Activated effector memory CD4-positive, alpha-beta T cell treated with Interleukin-2 at 50 U/mL for 16 hours (primary cell): ENCODE results near the gene DNAJC5.
"Not testable (repeated sequence)": the region's sequence is repeated elsewhere in the genome, so short reads cannot be mapped to it uniquely, and the experiment has no call there.

Experiments
- DNase-seq: peaks from one replicate; pipeline ENCODE4 v3.0.0-alpha.2; 2020

Gene DNAJC5

DNA sequence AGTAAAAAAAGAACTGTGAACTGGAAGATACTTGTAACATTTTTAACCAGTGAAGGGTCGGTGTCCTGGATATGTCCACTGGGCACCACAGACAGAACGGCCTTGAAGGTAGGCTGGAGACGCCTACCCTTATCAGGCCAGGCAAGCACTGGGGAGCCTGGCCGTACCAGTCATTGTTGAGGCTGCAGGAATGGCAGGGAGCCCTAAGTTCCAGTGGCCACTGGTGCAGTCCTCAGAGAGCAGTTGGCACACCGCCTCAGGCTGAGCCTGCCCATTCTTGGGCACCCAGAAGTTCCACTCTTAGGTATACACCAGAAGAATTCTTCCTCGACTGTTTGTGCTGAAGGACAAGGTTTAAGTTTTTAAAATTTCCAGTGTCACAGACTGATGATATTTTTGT is 20.5 kb downstream of the DNAJC5 start:
- DNase-seq = no peak

DNA sequence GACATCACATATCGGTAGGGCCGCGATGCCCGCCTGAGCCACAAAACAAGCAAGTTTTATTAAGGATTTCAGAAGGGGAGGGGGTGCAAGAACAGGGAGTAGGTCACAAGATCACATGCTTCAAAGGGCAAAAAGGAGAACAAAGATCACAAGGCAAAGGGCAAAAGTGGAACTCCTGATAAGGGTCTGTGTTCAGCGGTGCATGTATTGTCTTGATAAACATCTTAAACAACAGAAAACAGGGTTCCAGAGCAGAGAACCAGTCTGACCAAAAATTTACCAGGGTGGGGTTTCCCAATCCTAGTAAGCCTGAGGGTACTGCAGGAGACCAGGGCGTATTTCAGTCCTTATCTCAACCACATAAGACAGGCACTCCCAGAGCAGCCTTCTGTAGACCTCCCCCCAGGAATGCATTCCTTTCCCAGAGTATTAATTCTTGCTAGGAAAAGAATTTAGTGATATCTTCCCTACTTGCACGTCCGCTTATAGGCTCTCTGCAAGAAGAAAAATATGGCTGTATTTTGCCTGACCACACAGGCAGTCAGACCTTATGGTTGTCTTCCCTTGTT is 21.5 kb downstream of the DNAJC5 start:
- not testable (repeated sequence) for DNase-seq

DNA sequence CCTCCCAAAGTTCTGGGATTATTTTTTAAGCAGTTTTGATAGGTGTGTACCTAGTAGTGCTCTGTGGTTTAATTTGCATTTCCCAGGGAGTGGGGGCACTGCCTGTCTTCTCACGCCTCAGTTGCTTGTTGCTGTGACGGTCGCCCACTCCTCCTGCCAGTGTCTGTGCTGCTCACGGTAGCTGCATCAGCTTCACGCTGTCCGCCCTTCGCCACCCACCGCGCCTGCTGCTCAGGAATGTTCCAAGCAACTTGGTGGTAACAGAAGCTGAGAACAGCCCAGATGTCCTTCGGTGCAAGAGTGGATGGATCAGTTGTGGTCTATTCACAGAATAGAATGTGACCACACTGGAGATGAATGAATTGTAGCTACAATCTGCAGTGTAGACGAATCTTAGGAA is 22.9 kb downstream of the DNAJC5 start:
- DNase-seq = no peak

DNA sequence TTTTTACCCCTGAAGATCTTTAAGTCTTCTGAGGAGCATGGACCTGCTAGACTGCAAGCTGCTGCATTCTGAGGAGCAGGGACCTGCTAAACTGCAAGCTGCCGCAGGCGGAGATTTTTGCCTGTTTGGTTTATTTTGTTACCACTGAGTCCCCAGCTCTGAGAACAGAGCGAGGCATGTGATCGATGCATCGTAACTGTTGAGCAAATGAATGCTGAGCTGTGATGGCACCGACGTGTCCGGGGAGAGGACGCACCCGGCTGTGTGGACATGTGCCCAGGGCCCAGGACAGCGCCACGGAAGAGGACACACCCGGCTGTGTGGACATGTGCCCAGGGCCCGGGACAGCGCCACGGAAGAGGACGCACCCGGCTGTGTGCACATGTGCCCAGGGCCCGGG is 24.2 kb downstream of the DNAJC5 start:
- no peak for DNase-seq

DNA sequence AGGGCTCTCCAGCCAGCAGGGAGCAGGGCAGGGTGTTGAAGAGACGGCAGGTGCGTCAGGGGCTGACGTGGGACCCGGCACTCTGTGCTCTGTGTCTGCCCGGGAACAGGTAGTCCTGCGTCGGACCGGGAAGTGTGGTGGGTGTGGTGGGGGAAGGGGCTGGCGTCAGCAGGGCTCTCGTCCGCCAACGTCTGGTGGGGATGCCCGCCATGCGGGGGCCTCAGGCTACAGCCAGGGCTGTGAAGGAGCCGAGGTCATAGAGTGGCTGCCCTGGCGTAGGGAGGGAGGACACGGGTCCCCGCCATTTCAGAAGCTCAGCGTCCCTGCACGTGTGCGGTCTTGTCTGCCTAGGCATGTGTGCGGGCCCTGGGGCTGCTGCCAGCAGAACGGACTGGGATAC is 25.3 kb downstream of the DNAJC5 start:
- DNase-seq = no peak

DNA sequence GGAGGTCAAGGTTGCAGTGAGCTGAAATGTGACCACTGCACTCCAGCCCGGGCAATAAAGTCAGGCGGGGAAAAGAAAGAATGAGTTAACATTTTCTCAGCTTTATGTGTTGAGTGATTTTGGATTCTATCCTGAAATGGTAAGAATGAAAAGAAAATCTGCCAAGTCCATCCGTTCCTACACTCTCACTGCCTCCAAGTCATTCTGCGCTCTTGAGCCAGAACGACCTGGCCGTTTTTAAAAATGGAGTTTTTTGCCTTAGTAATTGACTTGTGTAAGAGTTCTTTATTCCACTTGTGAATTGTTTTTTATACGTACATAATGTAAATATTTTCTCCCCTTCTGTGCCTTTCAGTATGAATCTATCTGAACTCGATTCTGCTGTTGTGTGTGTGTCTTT is 28.7 kb downstream of the DNAJC5 start:
- no peak for DNase-seq

DNA sequence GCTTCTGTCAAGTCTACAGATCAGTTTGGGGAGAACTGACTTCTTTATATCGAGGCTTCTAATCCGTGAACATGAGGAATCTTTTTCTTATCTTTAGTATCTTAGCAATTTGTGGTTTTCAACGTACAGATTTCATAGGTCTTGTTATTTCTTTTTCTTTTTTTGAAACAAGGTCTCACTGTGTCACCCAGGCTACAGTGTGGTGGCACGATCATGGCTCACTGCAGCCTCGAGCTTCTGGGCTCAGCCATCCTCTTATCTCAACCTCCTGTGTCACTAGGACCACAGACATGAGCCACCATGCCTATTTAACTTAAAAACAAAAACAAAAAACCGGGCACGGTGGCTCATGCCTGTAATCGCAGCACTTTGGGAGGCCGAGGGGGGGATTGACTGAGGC is 29.3 kb downstream of the DNAJC5 start:
- DNase-seq = no peak

DNA sequence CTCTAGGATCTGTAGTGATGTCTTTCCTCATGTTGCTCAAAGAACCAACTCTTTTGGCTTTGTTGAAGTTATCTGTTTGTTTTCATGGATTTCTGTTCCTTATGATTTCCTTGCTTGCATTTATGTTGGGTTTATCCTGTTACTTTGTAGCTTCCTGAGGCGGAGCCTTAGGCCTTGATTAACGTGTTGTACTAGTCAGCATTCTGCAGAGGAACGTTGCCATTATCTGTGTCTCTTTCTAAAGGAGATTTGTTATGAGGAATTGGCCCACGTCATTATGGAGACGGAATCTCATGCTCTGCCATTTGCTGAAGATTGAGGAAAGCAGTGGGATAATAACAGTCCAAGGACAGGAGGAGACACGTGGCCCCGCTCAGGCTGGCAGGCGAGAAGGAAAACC is 31.4 kb downstream of the DNAJC5 start:
- no peak for DNase-seq

DNA sequence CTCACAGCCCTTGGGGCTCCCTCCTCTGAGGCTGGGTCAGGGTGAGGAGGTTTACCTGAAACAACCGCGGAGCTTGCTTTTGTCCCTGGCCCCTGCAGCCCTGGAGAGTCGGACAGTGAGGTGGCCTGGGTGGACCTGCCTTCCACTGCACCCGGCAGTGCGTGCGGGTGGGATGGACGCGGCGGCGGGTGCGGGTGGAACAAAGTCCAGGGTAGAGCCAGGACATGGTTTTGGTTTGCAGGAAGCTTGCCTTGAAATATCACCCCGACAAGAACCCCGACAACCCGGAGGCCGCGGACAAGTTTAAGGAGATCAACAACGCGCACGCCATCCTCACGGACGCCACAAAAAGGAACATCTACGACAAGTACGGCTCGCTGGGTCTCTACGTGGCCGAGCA is 34.1 kb downstream of the DNAJC5 start:
- DNase-seq = no peak

DNA sequence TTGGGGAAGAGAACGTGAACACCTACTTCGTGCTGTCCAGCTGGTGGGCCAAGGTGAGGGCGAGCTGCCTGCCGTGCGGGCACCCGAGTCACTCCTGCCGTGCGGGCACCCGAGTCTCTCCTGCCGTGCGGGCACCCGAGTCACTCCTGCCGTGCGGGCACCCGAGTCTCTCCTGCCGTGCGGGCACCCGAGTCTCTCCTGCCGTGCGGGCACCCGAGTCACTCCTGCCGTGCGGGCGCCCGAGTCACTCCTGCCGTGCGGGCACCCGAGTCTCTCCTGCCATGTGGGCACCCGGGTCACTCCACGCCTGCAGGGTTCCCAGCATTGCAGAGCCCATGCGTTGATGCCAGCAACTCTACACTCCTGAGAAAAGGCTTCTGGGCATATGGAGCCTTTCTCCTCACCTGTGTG is 34.6 kb downstream of the DNAJC5 start:
- DNase-seq = not testable (repeated sequence)

DNA sequence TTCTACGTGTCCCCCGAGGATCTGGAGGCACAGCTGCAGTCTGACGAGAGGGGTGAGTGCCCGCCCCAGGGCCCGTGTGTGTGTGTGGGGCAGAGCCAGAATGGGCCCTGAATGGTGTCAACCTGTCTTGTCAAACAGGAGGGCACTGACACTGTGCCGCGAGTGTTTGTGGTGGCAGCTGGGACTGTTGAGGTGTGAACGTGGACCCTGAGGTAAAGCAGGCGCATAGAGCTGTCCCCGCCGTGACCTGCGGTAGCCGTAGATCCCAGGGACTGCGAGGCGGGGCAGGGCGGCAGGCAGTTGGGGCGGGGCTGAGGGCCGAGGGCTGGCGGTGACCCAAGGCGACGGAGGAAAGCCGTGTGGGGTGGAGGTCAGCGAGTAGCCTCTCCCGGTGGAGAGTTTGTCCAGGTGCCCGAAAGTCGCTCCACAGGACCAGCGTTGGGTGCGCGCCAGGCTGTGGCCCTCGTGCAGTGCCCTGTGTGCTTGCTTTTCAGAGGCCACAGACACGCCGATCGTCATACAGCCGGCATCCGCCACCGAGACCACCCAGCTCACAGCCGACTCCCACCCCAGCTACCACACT is 36.1 kb downstream of the DNAJC5 start:
- no peak for DNase-seq

DNA sequence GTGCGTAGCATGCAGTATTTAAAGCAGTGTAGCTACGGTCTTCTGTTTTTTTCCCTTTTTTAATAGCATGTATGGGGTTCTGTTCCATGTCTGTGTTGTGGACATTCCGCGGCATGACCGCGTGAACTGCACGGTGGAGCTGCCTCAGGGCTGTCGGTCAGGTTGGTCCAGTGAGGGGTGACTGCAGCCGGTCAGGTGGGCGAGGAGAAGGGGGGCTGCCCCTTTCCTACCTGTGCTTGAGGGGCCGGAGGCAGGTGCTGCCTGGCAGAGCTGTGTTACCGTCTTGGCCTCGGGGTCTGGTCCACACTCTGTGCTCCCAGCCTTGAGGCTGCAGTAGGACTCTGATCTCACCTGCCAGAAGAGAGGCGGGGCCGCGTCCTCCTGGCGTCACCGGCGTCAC is 36.8 kb downstream of the DNAJC5 start:
- no peak for DNase-seq

DNA sequence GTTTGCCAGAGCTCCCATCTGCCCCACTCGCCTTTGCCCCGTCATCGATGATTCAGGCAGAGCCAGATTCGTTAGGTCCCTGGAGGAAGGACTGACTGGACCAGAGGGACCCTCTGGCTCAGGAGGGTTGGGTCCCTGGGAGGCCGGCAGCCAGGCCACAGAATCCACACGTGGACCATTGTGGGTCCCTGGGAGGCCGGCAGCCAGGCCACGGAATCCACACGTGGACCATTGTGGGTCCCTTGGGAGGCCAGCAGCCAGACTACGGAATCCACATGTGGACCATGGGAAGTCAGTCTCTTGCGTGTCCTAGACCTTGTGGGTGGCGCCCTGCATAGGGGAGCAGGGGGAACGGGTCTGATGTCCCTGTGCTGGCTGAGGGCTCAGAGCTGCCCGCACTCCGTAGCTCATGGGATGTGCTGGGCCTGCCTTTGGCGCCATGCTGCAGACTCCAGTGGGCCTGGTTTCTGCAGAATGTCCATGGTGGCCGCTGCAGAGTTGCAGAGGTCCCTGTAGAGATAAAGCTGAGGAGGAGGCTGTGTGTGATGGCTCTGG is 37.8 kb downstream of the DNAJC5 start:
- DNase-seq = no peak

DNA sequence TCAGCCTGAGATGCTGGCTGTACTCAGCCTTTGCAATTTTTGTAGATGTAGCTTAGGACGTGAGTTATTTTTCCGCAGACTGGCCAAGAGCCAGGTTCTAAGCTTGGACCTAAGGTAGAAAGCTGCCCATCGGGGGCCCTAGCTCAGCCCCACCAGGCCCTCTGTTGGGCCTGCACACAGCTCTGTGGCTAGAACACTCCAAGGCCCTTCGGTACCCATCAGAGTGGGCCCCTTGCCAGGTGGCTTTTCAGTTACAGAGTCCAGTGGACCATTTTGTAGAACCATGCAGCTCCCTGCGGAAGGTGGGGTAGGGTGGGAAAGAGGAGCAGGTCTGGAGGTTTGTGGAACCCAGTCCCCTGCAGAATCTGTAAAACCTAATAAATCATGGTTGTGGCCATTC is 38.7 kb downstream of the DNAJC5 start:
- DNase-seq = no peak

DNA sequence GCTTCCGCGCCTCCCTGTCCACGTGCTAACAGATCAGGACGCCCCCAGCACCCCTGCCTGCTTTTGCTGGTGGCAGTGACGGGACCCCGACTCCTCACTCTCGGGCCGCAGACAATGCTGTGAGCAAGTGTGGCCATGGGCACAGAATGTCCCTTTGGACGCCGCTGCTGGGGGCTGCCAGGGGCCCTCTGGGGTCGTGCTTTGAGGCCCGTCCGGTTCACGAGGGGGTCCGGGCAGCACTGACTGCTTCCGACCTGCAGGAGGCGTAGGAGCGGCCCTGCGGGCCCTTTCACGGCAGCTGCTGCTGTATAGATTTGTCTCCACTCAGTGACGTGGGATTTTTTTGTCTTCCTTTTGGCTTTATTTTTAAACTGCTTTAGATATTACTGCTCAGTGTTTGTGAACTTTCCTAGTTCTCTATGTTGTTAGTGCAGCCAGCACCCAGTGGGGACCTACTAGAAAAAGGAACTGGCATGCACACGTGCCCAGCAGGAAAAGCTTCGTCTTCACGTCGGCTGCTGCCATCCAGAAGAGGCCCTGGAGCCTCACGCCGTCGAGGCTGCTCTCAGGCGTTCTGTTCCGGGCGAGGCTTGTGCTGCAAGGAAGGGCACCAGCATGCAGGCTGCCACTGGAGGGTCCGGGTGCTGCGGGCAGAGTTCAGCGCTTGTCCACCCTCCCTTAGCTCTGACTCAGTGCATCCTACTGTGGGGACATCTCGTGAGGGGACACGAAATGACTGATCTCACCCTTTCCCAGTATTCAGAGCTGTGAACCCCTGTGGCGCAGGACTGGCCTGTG is 39.5 kb downstream of the DNAJC5 start:
- DNase-seq = no peak

DNA sequence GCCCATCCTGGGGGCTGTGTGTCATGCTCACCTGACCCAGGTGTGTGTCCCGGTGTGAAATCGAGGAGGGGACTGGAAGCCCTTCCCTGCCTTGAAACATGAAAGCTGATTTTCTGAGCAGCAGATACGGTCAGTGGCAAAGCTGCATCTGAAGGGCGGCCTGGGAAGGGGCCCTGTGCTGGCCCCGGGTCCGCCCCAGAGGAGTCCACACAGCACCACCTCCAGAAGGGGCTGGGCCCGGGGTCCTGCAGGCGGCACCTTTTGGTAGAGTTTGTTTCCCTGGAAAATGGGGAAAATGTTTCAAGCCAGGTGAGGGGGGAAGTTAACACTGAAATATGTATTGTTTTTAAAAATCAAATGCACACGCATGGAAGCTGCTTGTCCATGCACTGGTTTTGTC is 40.5 kb downstream of the DNAJC5 start:
- DNase-seq = no peak

DNA sequence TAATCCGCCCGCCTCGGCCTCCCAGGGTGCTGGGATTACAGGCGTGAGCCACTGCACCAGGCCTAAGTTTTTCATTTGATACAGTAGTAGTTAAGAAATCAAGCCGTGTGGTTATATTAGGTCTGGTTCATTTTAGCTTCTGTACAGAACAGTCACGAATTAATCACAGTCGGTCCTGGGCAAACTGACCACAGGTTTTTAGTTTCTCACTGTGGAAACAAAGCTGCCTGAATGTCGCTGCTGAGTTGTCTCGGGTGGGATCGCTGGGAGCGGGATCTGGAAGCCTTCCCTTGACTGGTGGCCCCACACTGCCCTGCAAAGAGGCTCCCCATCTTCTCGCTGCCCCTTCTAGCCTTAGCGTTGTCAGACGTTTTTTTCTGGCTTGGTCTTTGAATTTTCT is 42.7 kb downstream of the DNAJC5 start:
- no peak for DNase-seq

DNA sequence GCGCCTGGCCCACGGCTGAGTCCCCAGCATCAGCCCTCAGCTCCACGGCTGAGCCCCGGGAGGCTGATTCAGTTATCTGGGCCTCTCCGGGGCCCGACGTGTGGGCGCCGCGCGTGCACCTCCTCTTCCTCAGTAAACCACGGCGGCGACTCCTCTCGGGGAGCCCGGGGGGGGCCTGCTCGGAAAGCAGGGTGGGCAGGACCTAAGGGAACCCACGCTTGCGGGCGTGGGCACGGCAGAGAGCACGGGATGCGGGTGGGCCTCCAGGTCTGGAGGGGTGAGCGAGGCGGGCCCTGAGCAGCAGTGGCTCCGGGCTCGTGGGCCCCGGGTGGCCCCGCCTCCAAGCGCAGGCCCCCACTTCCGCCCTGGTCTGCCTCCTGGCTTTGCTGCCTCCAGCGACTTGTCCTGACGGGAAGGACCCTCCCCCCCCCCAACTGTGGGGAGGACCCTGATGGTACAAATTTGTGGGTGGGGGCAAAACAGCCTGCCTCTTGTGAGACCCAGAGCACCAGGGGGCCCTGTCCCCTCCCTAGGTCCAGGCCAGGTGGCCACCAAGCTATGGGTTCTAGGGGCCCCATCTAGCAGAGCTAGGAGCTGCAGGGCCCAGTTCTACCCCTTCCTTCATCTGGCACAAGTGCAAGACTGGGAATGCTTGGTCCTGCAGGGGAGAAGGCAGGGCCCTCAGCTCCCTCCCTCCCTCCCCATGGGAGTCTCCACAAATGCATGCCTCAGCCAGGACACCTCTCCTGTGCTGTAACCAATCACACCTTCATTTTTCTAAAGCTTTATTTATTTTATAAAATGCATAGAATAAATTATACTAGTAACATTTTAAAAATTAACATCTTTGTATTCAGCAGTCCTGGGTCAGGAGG is 44.4 kb downstream of the DNAJC5 start:
- DNase-seq = no peak

DNA sequence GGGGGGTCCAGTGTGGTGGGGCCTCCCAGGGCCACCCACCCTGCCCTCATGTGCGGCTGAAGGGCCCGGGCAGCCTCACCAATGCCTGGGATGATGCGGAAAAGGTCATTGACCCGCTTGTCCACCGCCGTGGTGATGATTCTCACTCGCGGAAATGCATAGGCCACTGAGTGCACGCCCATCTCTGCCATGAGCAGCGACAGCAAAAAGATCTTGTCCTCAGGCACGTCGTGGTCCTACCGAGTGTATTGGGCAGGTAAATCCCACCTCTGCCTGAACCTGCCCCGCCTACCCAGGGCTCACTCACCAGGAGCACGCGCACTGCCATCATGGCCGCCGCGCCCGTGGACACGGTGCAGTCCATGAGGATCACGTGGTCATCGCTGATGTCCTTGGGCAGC is 45.1 kb downstream of the DNAJC5 start:
- DNase-seq = no peak

DNA sequence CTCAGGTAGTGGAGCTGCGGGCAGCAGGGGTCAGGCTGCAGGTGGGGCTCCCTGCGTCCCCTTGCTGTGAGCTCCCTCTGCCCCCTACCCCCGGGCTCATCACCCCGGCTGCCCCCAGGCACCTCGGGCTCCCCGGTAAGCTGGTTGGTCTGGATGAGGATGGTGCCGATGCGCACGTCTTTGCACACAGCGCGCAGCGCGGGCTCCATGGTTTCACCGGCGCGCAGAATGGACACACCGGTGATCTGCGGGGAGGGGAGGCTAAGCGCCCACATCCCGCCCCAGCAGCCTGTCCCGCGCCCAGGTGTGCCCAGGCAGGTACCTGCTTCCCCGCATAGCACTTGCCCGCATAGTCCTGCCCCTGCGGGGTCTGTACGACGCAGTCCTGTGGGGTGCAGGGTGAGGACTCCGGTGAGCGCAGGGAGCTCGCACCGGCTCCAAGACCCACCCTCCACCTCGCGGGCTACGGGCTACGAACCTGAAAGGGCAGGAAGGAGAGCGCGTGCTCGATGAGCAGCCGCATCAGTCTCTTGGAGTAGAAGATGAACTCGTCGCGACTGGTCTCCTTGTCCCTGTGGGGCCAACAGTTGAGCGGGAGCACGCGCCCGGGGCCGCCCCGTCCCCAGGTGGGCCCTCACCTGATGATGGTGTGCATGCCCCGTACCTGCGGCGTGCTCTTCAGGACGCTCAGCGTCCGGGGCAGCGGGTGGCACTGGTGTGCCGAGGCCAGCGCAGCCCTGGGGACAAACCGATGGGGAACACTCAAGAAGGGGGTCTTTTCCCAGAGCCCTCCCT is 45.7 kb downstream of the DNAJC5 start:
- no peak for DNase-seq

DNA sequence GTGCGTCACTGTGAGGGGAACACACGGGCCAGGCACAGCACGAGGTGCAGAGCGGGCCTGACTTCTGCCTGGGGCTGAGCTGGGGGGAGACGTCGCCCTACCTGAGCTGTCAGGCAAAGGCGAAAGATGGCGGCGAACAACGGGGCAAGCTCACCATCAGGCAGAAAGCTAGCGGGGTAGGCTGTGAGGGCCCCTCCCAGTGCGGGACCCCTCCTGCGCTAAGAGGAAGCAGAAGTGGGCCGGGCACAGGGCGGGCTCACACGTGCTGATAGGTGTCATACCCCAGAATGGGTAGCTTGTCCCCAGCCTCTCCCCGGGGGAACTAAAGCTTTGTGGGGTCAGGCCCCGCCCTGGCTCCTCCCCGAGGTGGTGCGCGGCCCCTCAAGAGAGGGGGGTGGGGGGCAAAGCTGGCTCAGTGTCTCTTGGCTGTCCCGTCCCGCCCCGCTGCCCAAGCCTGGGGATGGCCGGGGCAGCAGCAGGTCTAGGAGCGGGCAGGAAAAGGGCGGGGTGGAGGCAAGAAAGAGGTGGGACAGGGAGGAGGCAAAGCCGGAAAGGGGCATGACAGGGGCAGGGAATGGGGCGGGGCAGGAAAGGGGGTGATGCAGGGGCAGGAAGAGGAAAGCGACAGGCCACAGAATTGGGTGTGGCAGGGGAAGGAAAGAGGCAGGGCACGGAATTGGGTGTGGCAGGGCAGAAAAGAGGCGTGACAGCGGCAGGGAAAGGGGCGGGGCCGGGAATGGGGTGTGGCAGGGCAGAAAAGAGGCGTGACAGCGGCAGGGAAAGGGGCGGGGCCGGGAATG is 46.6 kb downstream of the DNAJC5 start:
- peak; percentile 80 for DNase-seq
